HCT116 (cell line): ENCODE data around the gene PRIMA1. TPM values are rescaled to one million over a fixed set of nuclear protein-coding genes. Genes with fewer than 3 reads are reported as not detected.

Experiments
- ATAC-seq: fragments of 200-7000 bp; cut with Tn5 transposase; 2 replicates; pipeline ENCODE4 v1.9.1; 2020; ENCODE audit warnings: mild to moderate bottlenecking, moderate library complexity
- BruUV-seq: library from RNA; stranded (reverse); fragments of 400-500 nt; replicated peaks from 2 replicates; lab custom pipeline; 2021; lab: Mats Ljungman, UMichigan
- CTCF ChIA-PET: fragments of 300-600 bp; sonication (Branson Sonifier 250); formaldehyde crosslinking; loops from one replicate; lab custom pipeline; 2021; ENCODE audit warnings: antibody characterized with exemption; lab: Charles Lee
- POLR2A ChIA-PET: fragments of 300-600, 350-600 bp; sonication (Branson Sonifier 250); formaldehyde crosslinking; loops from one replicate; lab custom pipeline; 2021; ENCODE audit warnings: antibody characterized with exemption; lab: Charles Lee
- RAD21 ChIA-PET, 2 experiments: fragments of 300-600 bp; sonication (Branson Sonifier 250); formaldehyde crosslinking; loops; one replicate each; lab custom pipeline; 2023; ENCODE audit warnings: low total read pairs in 2 of 2; ENCODE audit not compliant: uncharacterized antibody in 2 of 2, unreplicated experiment in 2 of 2, low non-redundant PET in 1 of 2; lab: Charles Lee
- DNase-seq: peaks from one replicate; pipeline ENCODE4 v3.0.0-alpha.2; 2010; ENCODE audit warnings: low read depth, low spot score
- H2AFZ ChIP-seq: fragments of 200-600 bp; shearing (Covaris generic), sonication (generic); 2 replicates; pipeline ENCODE4 v1.6.1; 2017; ENCODE audit warnings: low read depth, mixed run types, mixed read lengths, antibody characterized with exemption, low read length; ENCODE audit not compliant: poor library complexity, severe bottlenecking
- H3K27ac ChIP-seq: 2 replicates; pipeline ENCODE4 v1.5.1; 2012; ENCODE audit warnings: low read depth, low read length
- H3K27me3 ChIP-seq: fragments of 200-600 bp; sonication (generic); 2 replicates; pipeline ENCODE4 v1.6.1; 2016; ENCODE audit warnings: mixed run types, low read length, mixed read lengths; ENCODE audit not compliant: insufficient read depth
- H3K36me3 ChIP-seq, 2 experiments: fragments of 200-500 bp in 1 of 2; fragments of 200-600 bp in 1 of 2; sonication (Bioruptor generic) in 1 of 2; sonication (generic) in 1 of 2; 2 replicates each; pipeline versions ENCODE4 v1.5.1 to v1.6.1; 2014 to 2016; ENCODE audit warnings: low read length in 2 of 2, inconsistent platforms in 1 of 2, mixed read lengths in 1 of 2, mixed run types in 1 of 2; ENCODE audit not compliant: insufficient read depth in 2 of 2, control insufficient read depth in 1 of 2
- H3K4me1 ChIP-seq, 2 experiments: fragments of 200-600 bp in 1 of 2; sonication (generic) in 1 of 2; 2 replicates each; pipeline versions ENCODE4 v1.5.1 to v1.6.1; 2012 to 2017; ENCODE audit warnings: low read length in 2 of 2, inconsistent platforms in 1 of 2, mild to moderate bottlenecking in 1 of 2, mixed read lengths in 1 of 2, mixed run types in 1 of 2, moderate library complexity in 1 of 2; ENCODE audit not compliant: insufficient read depth in 2 of 2, control insufficient read depth in 1 of 2
- H3K4me2 ChIP-seq: fragments of 200-600 bp; sonication (generic); 2 replicates; pipeline ENCODE4 v1.6.1; 2017; ENCODE audit warnings: mixed run types, low read length, mixed read lengths
- H3K4me3 ChIP-seq, 2 experiments: fragments of 200-600 bp in 1 of 2; sonication (generic) in 1 of 2; replicated peaks in 1 of 2; 2 replicates each; pipeline ENCODE4 v1.5.1; 2011 to 2016; ENCODE audit warnings: low read length in 2 of 2, control low read depth in 1 of 2, low read depth in 1 of 2, mild to moderate bottlenecking in 1 of 2, mixed read lengths in 1 of 2, mixed run types in 1 of 2
- H3K79me2 ChIP-seq: fragments of 200-600 bp; sonication (generic); 2 replicates; pipeline ENCODE4 v1.6.1; 2017; ENCODE audit warnings: mild to moderate bottlenecking, mixed run types, low read length, moderate library complexity, mixed read lengths; ENCODE audit not compliant: insufficient read depth
- H3K9ac ChIP-seq: fragments of 200-600 bp; sonication (generic); 2 replicates; pipeline ENCODE4 v1.6.1; 2016; ENCODE audit warnings: low read length, mixed read lengths
- H3K9me2 ChIP-seq: fragments of 200-600 bp; sonication (generic), shearing (Covaris generic); 2 replicates; pipeline ENCODE4 v1.6.1; 2017; ENCODE audit warnings: mixed run types, mild to moderate bottlenecking, moderate library complexity; ENCODE audit not compliant: insufficient read depth
- H3K9me3 ChIP-seq, 2 experiments: fragments of 200-500 bp in 1 of 2; fragments of 200-600 bp in 1 of 2; sonication (Bioruptor generic) in 1 of 2; sonication (generic) in 1 of 2; 2 replicates each; pipeline ENCODE4 v1.6.1; 2014 to 2017; ENCODE audit warnings: low read length in 2 of 2, mixed read lengths in 2 of 2, inconsistent platforms in 1 of 2, low read depth in 1 of 2, mild to moderate bottlenecking in 1 of 2, mixed run types in 1 of 2, moderate library complexity in 1 of 2; ENCODE audit not compliant: control insufficient read depth in 1 of 2, insufficient read depth in 1 of 2
- H4K20me1 ChIP-seq: fragments of 200-600 bp; sonication (generic), shearing (Covaris generic); 2 replicates; pipeline ENCODE4 v1.6.1; 2017; ENCODE audit warnings: mixed run types, mild to moderate bottlenecking, moderate library complexity; ENCODE audit not compliant: insufficient read depth
- ATF3 ChIP-seq: IDR thresholded peaks from 2 replicates; pipeline ENCODE4 v1.6.1; 2012
- CEBPB ChIP-seq: IDR thresholded peaks from 2 replicates; pipeline ENCODE4 v1.6.1; 2012; ENCODE audit warnings: low read depth
- CTCF ChIP-seq, 3 experiments: fragments of 200-600 bp in 1 of 3; sonication (generic) in 1 of 3; IDR thresholded peaks in 2 of 3; conservative IDR thresholded peaks in 1 of 3; 2 replicates each; pipeline ENCODE4 v1.5.1; 2012 to 2017; ENCODE audit warnings: low read depth in 2 of 3, low read length in 2 of 3, antibody characterized with exemption in 1 of 3, borderline replicate concordance in 1 of 3, control low read depth in 1 of 3, mild to moderate bottlenecking in 1 of 3, mixed read lengths in 1 of 3, mixed run types in 1 of 3, moderate library complexity in 1 of 3; ENCODE audit not compliant: insufficient read depth in 1 of 3
- ELF1 ChIP-seq: IDR thresholded peaks from 2 replicates; pipeline ENCODE4 v1.6.1; 2012; ENCODE audit warnings: low read depth, borderline replicate concordance
- EZH2 ChIP-seq: fragments of 200-600 bp; sonication (generic); IDR thresholded peaks from 2 replicates; pipeline ENCODE4 v1.6.1; 2017; ENCODE audit warnings: antibody characterized with exemption, mixed run types
- FOSL1 ChIP-seq: IDR thresholded peaks from 2 replicates; pipeline ENCODE4 v1.6.1; 2012; ENCODE audit warnings: low read depth
- JUND ChIP-seq: IDR thresholded peaks from 2 replicates; pipeline ENCODE4 v1.6.1; 2012
- MAX ChIP-seq: IDR thresholded peaks from 2 replicates; pipeline ENCODE4 v1.6.1; 2012
- POLR2A ChIP-seq: IDR thresholded peaks from 2 replicates; pipeline ENCODE4 v1.7.0; 2011; ENCODE audit warnings: borderline replicate concordance; ENCODE audit not compliant: insufficient read depth, insufficient read length; ENCODE audit errors: extremely low read depth
- POLR2AphosphoS5 ChIP-seq: IDR thresholded peaks from 2 replicates; pipeline ENCODE4 v1.6.1; 2011; ENCODE audit warnings: mild to moderate bottlenecking, low read depth, low read length, moderate library complexity
- RAD21 ChIP-seq: IDR thresholded peaks from 2 replicates; pipeline ENCODE4 v1.6.1; 2012; ENCODE audit warnings: low read depth, mild to moderate bottlenecking
- SRF ChIP-seq: IDR thresholded peaks from 2 replicates; pipeline ENCODE4 v1.6.1; 2012; ENCODE audit warnings: low read depth
- TCF7L2 ChIP-seq: IDR thresholded peaks from 2 replicates; pipeline ENCODE4 v1.7.0; 2011; ENCODE audit warnings: borderline replicate concordance, inconsistent platforms; ENCODE audit not compliant: insufficient read depth, insufficient read length; ENCODE audit errors: extremely low read depth
- YY1 ChIP-seq: IDR thresholded peaks from 2 replicates; pipeline ENCODE4 v1.6.1; 2011; ENCODE audit warnings: low read length, low read depth, moderate library complexity, mild to moderate bottlenecking; ENCODE audit not compliant: insufficient replicate concordance; ENCODE audit errors: extremely low read depth
- ZNF274 ChIP-seq: fragments of 200-500 bp; sonication (Bioruptor generic); IDR thresholded peaks from 2 replicates; pipeline ENCODE4 v1.6.1; 2014; ENCODE audit warnings: mild to moderate bottlenecking, low read depth, low read length, inconsistent platforms
- intact Hi-C: fragments of 100-400 bp; cut with micrococcal nuclease; formaldehyde crosslinking; loops from 2 replicates; pipeline ENCODE4 v1.10.0; 2022
- total RNA-seq: library from RNA; stranded (reverse); gene quantifications from one replicate; pipeline ENCODE4 v1.2.1, GENCODE V29; 2021; ENCODE audit not compliant: unreplicated experiment

The PRIMA1 gene
- total RNA-seq, 1 experiment from 2014 or later = 1.5 TPM

DNA sequence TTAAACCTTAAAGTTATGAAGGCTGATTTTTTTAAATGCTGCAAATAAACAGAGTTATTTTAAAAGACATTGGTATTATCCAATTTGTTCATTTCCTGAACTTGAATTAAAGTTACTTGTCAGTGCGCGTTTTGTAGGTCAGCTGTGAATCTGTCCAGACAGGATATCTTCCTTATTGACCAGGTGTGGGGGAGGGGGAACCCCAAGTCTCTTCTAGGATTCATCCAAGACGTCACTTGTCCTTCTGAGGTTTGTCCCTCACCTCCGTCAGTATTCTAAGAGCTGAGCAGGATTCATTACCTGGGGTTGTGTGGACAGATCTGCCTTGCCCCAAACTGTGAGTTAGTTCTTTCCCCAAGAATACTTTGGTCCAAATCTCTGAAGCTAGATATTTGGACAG is 8.8 kb upstream of the PRIMA1 start:
- intact Hi-C loops = no loop called here
- H2AFZ ChIP-seq = no peak overlapping the region
- no peaks in the 10 kb centered on the region for H3K36me3 ChIP-seq
- H3K4me2 ChIP-seq = no peak overlapping the region
- no peaks in the 10 kb centered on the region for H4K20me1 ChIP-seq
- peaks cover 8% of the 10 kb centered on the region; the same call in 1 of the 2 replicates for H3K27me3 ChIP-seq
- RAD21 ChIA-PET = no interaction called here
- DNase-seq (no peak), ATAC-seq (no peak)
- POLR2A ChIA-PET = no interaction called here
- TF ChIP-seq JUND = no peak
- no peak for TF ChIP-seq FOSL1
- no peak for TF ChIP-seq MAX
- TF ChIP-seq SRF = no peak
- no peak for TF ChIP-seq RAD21
- TF ChIP-seq ELF1 = no peak
- no peak for TF ChIP-seq EZH2
- no peak for TF ChIP-seq POLR2AphosphoS5
- no peak for TF ChIP-seq CEBPB
- TF ChIP-seq YY1 = no peak
- no peak for TF ChIP-seq ZNF274
- H3K9me3 ChIP-seq = no peaks in the 10 kb centered on the region
- no peaks in the 10 kb centered on the region for H3K9me2 ChIP-seq
- H3K4me1 ChIP-seq = no peaks in the 10 kb centered on the region
- H3K79me2 ChIP-seq = no peaks in the 10 kb centered on the region
- H3K27ac ChIP-seq = no peak overlapping the region
- H3K4me3 ChIP-seq = no peak overlapping the region
- CTCF ChIA-PET = no interaction called here
- H3K9ac ChIP-seq = no peak overlapping the region
- no TSS peak for BruUV-seq

DNA sequence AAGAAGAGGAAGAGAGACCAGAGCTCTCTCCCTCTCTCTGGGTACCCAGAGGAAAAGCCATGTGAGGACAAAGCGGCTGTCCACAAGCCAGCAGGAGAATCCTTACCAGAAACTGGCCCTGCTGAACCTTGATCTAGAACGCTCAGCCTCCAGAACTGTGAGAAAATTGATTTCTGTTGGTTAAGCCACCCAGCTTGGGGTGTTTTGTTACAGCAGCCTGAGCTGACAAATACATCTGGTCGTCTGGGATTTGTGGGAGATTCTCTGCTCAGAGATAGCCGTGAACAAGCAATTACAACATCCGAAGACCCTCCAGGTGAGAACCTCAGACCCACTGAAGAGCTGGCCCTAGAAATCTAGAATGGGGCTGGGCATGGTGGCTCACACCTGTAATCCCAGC is 6.5 kb upstream of the PRIMA1 start:
- RAD21 ChIA-PET = no interaction called here
- TF ChIP-seq POLR2A (no peak), ELF1 (no peak), CTCF (IDR thresholded peaks at IDR 0.05 in 2 of 3, conservative IDR thresholded peaks at IDR 0.05 in 1 of 3; ENCODE audit: borderline replicate concordance in 1 of 3, insufficient read depth in 1 of 3, low read depth in 2 of 3, low read length in 2 of 3) (no peak), CEBPB (no peak), TCF7L2 (no peak), SRF (no peak), ATF3 (no peak), POLR2AphosphoS5 (no peak), FOSL1 (no peak)
- Histone ChIP-seq H3K9ac (no peak overlapping the region), H3K4me1 (peaks cover 0 to under 1% of the 10 kb centered on the region in 2 experiments; a peak in 1 of 4 replicates), H2AFZ (no peak overlapping the region), H3K79me2 (no peaks in the 10 kb centered on the region), H3K9me2 (no peaks in the 10 kb centered on the region), H3K36me3 (no peaks in the 10 kb centered on the region), H3K27me3 (0 out of 2 replicates have a peak, but pooled peaks cover 1% of the 10 kb centered on the region), H3K4me2 (no peak overlapping the region), H3K4me3 (no peak overlapping the region), H4K20me1 (no peaks in the 10 kb centered on the region), H3K27ac (no peak overlapping the region), H3K9me3 (no peaks in the 10 kb centered on the region)
- POLR2A ChIA-PET = no interaction called here
- DNase-seq (no peak), ATAC-seq (no peak)
- no TSS peak for BruUV-seq
- CTCF ChIA-PET = no interaction called here
- intact Hi-C loops = no loop called here
